Fibroblast of the aortic adventitia (primary cell): ENCODE results near the gene EPB41L3. TPM values are rescaled to one million over a fixed set of nuclear protein-coding genes. Genes with fewer than 3 reads are reported as not detected.

Experiments
- DNase-seq: peaks from one replicate; pipeline ENCODE4 v3.0.0-alpha.2; 2010; ENCODE audit warnings: low read depth
- H3K4me3 ChIP-seq: 2 replicates; pipeline ENCODE4 v1.5.1; 2011; ENCODE audit warnings: low read depth, mild to moderate bottlenecking, control low read depth, low read length, moderate library complexity
- total RNA-seq: library from RNA; depleted of rRNA; stranded (reverse); fragments of >200 nt; gene quantifications from 2 replicates; pipeline ENCODE4 v1.2.3, GENCODE V29; 2012; ENCODE audit warnings: low replicate concordance
- TF ChIP-seq, protein P1 (sequence below): IDR thresholded peaks from 2 replicates; pipeline ENCODE4 v1.5.1; 2011; ENCODE audit warnings: mild to moderate bottlenecking, low read length, control low read depth, inconsistent platforms; ENCODE audit not compliant: insufficient read depth

EPB41L3 gene
- total RNA-seq, 1 donor, result 28.0 TPM

DNA sequence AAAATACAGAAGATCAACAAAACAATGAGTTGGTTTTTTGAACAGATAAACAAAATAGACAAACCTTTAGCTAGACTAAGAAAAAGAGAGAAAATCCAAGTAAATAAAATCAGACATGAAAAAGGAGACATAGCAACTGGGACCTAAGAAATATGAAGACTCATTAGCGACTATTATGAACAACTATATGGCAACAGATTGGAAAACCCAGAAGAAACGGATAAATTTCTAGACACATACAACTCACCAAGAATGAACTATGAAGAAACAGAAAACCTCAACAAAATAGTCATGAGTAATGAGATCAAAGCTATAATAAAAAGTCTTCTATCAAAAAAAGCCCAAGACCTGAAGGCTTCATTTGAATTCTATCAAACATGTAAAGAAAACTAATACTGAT is 59.3 kb downstream of the EPB41L3 start:
- H3K4me3 ChIP-seq, result no peak overlapping the region
- no peak for DNase-seq
- TF ChIP-seq, protein P1, sequence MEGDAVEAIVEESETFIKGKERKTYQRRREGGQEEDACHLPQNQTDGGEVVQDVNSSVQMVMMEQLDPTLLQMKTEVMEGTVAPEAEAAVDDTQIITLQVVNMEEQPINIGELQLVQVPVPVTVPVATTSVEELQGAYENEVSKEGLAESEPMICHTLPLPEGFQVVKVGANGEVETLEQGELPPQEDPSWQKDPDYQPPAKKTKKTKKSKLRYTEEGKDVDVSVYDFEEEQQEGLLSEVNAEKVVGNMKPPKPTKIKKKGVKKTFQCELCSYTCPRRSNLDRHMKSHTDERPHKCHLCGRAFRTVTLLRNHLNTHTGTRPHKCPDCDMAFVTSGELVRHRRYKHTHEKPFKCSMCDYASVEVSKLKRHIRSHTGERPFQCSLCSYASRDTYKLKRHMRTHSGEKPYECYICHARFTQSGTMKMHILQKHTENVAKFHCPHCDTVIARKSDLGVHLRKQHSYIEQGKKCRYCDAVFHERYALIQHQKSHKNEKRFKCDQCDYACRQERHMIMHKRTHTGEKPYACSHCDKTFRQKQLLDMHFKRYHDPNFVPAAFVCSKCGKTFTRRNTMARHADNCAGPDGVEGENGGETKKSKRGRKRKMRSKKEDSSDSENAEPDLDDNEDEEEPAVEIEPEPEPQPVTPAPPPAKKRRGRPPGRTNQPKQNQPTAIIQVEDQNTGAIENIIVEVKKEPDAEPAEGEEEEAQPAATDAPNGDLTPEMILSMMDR, result no peak

- TF ChIP-seq, protein P1, result no peak
- H3K4me3 ChIP-seq, result no peak overlapping the region
- DNase-seq, result no peak
Measured at GRCh38 chr18:5481621-5482020, 62.2 kb downstream of the EPB41L3 start.

- no peak for DNase-seq
- H3K4me3 ChIP-seq, result no peak overlapping the region
- TF ChIP-seq, protein P1, result no peak
Measured at GRCh38 chr18:5478261-5478660, 65.5 kb downstream of the EPB41L3 start.

DNA sequence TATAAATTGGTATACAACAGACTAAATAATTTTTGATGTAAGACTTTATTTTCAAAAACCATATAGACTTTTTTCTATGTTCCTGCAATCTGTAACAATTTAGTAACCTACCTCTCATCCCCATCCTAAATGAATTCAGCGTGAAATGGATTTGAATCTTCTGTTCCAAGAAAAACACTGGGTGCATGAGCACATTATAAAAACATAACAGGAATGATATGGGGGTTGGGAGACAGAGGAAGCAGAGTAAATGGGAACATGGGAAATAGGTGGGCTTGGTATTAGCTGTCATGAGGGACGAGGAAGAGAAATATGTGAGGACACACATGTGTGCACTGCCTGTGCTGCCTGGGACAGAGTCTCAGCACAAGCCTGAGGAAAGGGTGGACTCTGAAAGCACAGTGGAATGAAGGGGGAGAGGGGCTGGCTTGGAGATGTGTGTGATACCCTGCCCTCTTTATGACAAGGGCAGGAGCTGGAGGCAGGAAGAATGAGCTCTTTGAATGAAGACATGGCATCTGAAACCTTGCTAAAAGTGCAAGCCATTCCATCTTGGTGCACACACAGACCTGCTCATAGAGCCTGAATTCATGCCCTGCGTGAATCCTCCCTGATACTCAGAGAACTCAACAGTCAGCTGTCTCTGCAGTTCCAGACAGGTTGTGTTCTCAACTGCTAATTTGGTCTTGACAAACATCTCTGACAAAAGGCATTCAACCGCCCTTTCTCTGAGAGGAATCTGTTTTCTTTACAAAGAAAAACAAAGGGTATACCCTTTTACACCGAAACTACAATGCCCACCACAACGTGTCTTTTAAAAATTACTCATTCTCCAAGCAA is 66.6 kb downstream of the EPB41L3 start:
- peak; percentile 11 for DNase-seq
- no peak overlapping the region for H3K4me3 ChIP-seq
- TF ChIP-seq, protein P1, result no peak

DNA sequence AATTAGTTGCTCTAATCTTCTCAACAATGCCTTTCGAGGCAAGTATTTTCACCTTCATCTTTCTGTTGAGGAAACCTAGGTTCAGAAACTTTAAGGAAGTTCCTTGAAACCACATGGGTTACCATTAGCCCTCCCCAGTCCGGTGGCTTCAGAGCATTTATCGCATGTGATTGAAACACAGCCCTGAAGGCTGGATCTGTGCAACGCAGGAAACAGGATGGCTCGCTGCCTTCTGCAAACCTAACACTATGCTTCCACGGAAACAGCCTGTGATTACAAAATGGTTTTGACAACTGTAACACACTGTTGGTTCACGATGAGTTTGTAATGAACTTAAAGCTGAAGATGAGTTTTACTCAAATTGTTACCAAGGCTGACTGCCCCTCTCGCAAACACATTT is 68.5 kb downstream of the EPB41L3 start:
- TF ChIP-seq, protein P1, result no peak
- H3K4me3 ChIP-seq, result no peak overlapping the region
- DNase-seq, result no peak

GRCh38 chr18:5469340-5469739 is 74.5 kb downstream of the EPB41L3 start:
- no peak overlapping the region for H3K4me3 ChIP-seq
- TF ChIP-seq, protein P1, result no peak
- DNase-seq, result no peak

DNA sequence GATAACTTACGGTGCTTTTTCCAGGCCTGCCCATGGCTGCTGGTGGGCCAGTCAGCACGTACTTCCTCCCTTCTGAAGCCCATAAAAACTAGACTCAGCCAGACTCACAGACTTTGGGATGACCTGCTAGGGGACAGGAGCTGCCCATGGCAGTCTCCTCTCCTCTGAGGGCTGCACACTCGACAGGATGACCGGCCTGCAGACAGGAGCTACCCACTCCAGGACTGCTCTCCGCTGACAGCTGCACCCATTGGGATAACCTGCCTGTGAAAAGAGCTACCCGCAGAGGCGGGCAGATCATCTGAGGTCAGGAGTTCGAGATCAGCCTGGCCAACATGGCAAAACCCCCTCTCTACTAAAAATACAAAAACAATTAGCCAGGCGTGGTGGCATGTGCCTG is 75.4 kb downstream of the EPB41L3 start:
- DNase-seq, result no peak
- H3K4me3 ChIP-seq, result no peak overlapping the region

More for the DNA sequence above, 75.4 kb downstream of the EPB41L3 start:
- TF ChIP-seq, protein P1, result no peak
